ENCODE results near the gene GPS1.

GPS1 gene

GRCh38 chr17:82047379-82047778 is 4.3 kb upstream of the GPS1 start:
- DNase-seq = no peak

- DNase-seq = no peak
Observed at GRCh38 chr17:82047914-82048570, 3.7 kb upstream of the GPS1 start.

- no peak for DNase-seq
Observed at GRCh38 chr17:82048571-82048971, 3.1 kb upstream of the GPS1 start.

- no peak for DNase-seq
Observed at GRCh38 chr17:82049106-82049505, 2.6 kb upstream of the GPS1 start.

GRCh38 chr17:82049521-82049971 is 2.2 kb upstream of the GPS1 start:
- no peak for DNase-seq

- DNase-seq = no peak
Observed at GRCh38 chr17:82050152-82050760, 1.4 kb upstream of the GPS1 start.

- DNase-seq = no peak
Observed at GRCh38 chr17:82050761-82051641, 697 bp upstream of the GPS1 start.

GRCh38 chr17:82052638-82053059 is 951 bp downstream of the GPS1 start:
- DNase-seq = no peak

GRCh38 chr17:82053130-82053529 is 1.4 kb downstream of the GPS1 start:
- no peak for DNase-seq

GRCh38 chr17:82053556-82054263 is 2.0 kb downstream of the GPS1 start:
- DNase-seq = no peak

GRCh38 chr17:82054351-82055022 is 2.8 kb downstream of the GPS1 start:
- no peak for DNase-seq

- DNase-seq = no peak
Observed at GRCh38 chr17:82055023-82055964, 3.6 kb downstream of the GPS1 start.

GRCh38 chr17:82055965-82056728 is 4.4 kb downstream of the GPS1 start:
- no peak for DNase-seq

GRCh38 chr17:82056729-82057621 is 5.3 kb downstream of the GPS1 start:
- no peak for DNase-seq

- DNase-seq = no peak
Observed at GRCh38 chr17:82058230-82058854, 6.6 kb downstream of the GPS1 start.

- no peak for DNase-seq
Observed at GRCh38 chr17:82058855-82059249, 7.2 kb downstream of the GPS1 start.

GRCh38 chr17:82059272-82060000 is 7.7 kb downstream of the GPS1 start:
- no peak for DNase-seq

- no peak for DNase-seq
Observed at GRCh38 chr17:82060001-82060380, 8.3 kb downstream of the GPS1 start.

Measured in NCI-H2171 (cell line).